Measurements from ENCODE around the gene INTS6.

Gene INTS6

GRCh38 chr13:51380269-51380668, 72.6 kb downstream of the INTS6 start:
- Histone ChIP-seq H3K27ac (ENCODE audit: low read length) (no peak overlapping the region), H3K36me3 (replicated peaks; ENCODE audit: insufficient read depth, low read length) (no peaks in the 10 kb centered on the region), H3K9me3 (replicated peaks; ENCODE audit: insufficient read depth, low read length) (no peaks in the 10 kb centered on the region; the same call in 1 of the 2 replicates), H3K4me1 (ENCODE audit: low read length) (no peaks in the 10 kb centered on the region), H3K9me2 (replicated peaks; ENCODE audit: insufficient read depth, low read length) (no peaks in the 10 kb centered on the region), H3K9ac (ENCODE audit: low read length) (no peak overlapping the region), H2AFZ (ENCODE audit: low read length) (no peak overlapping the region), H4K20me1 (ENCODE audit: insufficient read depth, low read length) (no peaks in the 10 kb centered on the region), H3F3A (ENCODE audit: insufficient read depth, low read length) (no peaks in the 10 kb centered on the region), H3K4me2 (ENCODE audit: low read depth, low read length) (no peak overlapping the region), H3K27me3 (replicated peaks; ENCODE audit: insufficient read depth, low read length) (no peaks in the 10 kb centered on the region), H3K4me3 (ENCODE audit: low read length) (no peak overlapping the region), H3K79me2 (ENCODE audit: low read length) (no peaks in the 10 kb centered on the region)
- DNase-seq = no peak
- TF ChIP-seq CTCF (IDR thresholded peaks at IDR 0.05; ENCODE audit: low read length) = no peak
- no peak for TF ChIP-seq EZH2 (optimal IDR thresholded peaks at IDR 0.05; ENCODE audit: low read depth, low read length)
- no peak for TF ChIP-seq EZH2phosphoT487 (IDR thresholded peaks at IDR 0.05; ENCODE audit: low read length)

- Histone ChIP-seq H3K9ac (ENCODE audit: low read length) (no peak overlapping the region), H3K27ac (ENCODE audit: low read length) (no peak overlapping the region), H3K9me3 (replicated peaks; ENCODE audit: insufficient read depth, low read length) (no peaks in the 10 kb centered on the region), H3K9me2 (replicated peaks; ENCODE audit: insufficient read depth, low read length) (no peaks in the 10 kb centered on the region), H3K4me2 (ENCODE audit: low read depth, low read length) (no peak overlapping the region), H3K4me3 (ENCODE audit: low read length) (no peak overlapping the region), H4K20me1 (ENCODE audit: insufficient read depth, low read length) (no peaks in the 10 kb centered on the region), H3K79me2 (ENCODE audit: low read length) (no peaks in the 10 kb centered on the region), H3K36me3 (replicated peaks; ENCODE audit: insufficient read depth, low read length) (no peaks in the 10 kb centered on the region), H3K27me3 (replicated peaks; ENCODE audit: insufficient read depth, low read length) (no peaks in the 10 kb centered on the region), H3K4me1 (ENCODE audit: low read length) (no peaks in the 10 kb centered on the region), H2AFZ (ENCODE audit: low read length) (no peak overlapping the region), H3F3A (ENCODE audit: insufficient read depth, low read length) (no peaks in the 10 kb centered on the region)
- TF ChIP-seq EZH2 (optimal IDR thresholded peaks at IDR 0.05; ENCODE audit: low read depth, low read length) (no peak), CTCF (IDR thresholded peaks at IDR 0.05; ENCODE audit: low read length) (no peak), EZH2phosphoT487 (IDR thresholded peaks at IDR 0.05; ENCODE audit: low read length) (no peak)
- DNase-seq = no peak
Observed at GRCh38 chr13:51373451-51373850, 79.4 kb downstream of the INTS6 start.

GRCh38 chr13:51371768-51372399, 81.0 kb downstream of the INTS6 start:
- H2AFZ ChIP-seq (ENCODE audit: low read length) = no peak overlapping the region
- no peaks in the 10 kb centered on the region for H4K20me1 ChIP-seq (ENCODE audit: insufficient read depth, low read length)
- H3F3A ChIP-seq (ENCODE audit: insufficient read depth, low read length) = no peaks in the 10 kb centered on the region
- TF ChIP-seq EZH2 (optimal IDR thresholded peaks at IDR 0.05; ENCODE audit: low read depth, low read length) (no peak), CTCF (IDR thresholded peaks at IDR 0.05; ENCODE audit: low read length) (no peak), EZH2phosphoT487 (IDR thresholded peaks at IDR 0.05; ENCODE audit: low read length) (no peak)
- no peak for DNase-seq
- no peaks in the 10 kb centered on the region for H3K79me2 ChIP-seq (ENCODE audit: low read length)
- H3K36me3 ChIP-seq (replicated peaks; ENCODE audit: insufficient read depth, low read length) = no peaks in the 10 kb centered on the region
- H3K9ac ChIP-seq (ENCODE audit: low read length) = no peak overlapping the region
- no peak overlapping the region for H3K27ac ChIP-seq (ENCODE audit: low read length)
- H3K9me2 ChIP-seq (replicated peaks; ENCODE audit: insufficient read depth, low read length) = no peaks in the 10 kb centered on the region
- no peaks in the 10 kb centered on the region for H3K27me3 ChIP-seq (replicated peaks; ENCODE audit: insufficient read depth, low read length)
- no peaks in the 10 kb centered on the region for H3K9me3 ChIP-seq (replicated peaks; ENCODE audit: insufficient read depth, low read length)
- H3K4me3 ChIP-seq (ENCODE audit: low read length) = no peak overlapping the region
- no peaks in the 10 kb centered on the region for H3K4me1 ChIP-seq (ENCODE audit: low read length)
- H3K4me2 ChIP-seq (ENCODE audit: low read depth, low read length) = no peak overlapping the region
